Measurements from ENCODE around the gene STPG4. TPM values are rescaled to one million over a fixed set of nuclear protein-coding genes. Genes with fewer than 3 reads are reported as not detected.

STPG4 gene
- total RNA-seq, 1 experiment from 2014 or later: 10.6 TPM

DNA sequence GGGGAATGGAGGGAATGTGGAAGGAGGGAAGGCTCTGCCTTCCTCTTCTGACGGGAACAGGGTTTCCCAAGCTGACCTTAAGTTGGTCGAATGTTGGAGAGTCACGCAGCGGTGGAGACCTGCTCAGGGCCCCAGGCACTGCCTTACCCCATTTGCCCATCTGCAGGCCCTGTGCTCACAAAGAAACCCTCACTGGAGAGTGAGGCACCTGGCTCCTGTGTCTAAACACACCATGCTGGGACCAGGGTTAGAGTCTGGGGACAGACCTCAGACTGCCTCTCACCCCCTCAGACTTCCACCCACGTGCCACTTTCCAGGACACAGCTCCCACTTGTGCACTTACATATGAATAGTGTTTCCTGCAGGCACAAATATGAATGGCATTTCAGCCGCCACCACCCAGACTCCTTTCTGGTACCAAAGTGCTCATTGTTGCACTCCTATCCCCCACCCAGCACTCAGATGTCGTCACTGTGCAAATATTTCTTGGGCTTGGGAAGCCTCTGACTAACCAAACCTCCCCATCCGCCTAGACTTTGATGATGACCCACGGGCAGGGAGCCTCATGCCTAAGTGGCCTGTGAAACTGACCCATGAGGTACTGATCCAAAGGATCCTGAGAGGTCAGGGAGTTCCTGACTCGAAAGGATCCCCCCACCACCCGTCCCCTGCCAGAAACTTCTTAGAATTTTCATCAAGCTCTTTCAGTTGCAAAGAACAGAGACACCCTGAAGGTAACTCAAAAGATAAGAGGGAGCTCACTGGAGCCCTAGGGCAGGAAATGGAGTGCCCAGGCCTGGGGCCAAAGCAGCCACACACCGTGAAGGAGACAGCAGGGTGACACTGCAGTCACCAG is 78.3 kb downstream of the STPG4 start:
- H3K4me2 ChIP-seq (ENCODE audit: low read length): peak overlapping the region; percentile 75
- H3K9me2 ChIP-seq (ENCODE audit: insufficient read depth): no peaks in the 10 kb centered on the region
- BruUV-seq (replicated peaks): TSS peak; percentile 48
- intact Hi-C loops (cut with micrococcal nuclease): loop anchor here (1.0 kb wide), 1 partner anchor 34 kb away; no protein-coding TSS in a partner anchor
- peak; percentile 81 for ATAC-seq
- peak overlapping the region; percentile 95 for H3K27ac ChIP-seq (ENCODE audit: low read depth, low read length)
- H2AFZ ChIP-seq (ENCODE audit: low read depth, low read length, poor library complexity, severe bottlenecking): no peak overlapping the region
- H3K36me3 ChIP-seq (ENCODE audit: control insufficient read depth in 1 of 2, insufficient read depth in 2 of 2, low read length in 2 of 2): 0 out of 4 replicates have a peak, but pooled peaks cover 0 to 3% of the 10 kb centered on the region in 2 experiments
- peak; percentile 94 for DNase-seq (ENCODE audit: low read depth, low spot score)
- H3K27me3 ChIP-seq (ENCODE audit: insufficient read depth, low read length): no peaks in the 10 kb centered on the region
- ChIA-PET CTCF (interaction anchor here (1.3 to 2.0 kb wide), 2 partner anchors 11 to 246 kb away, joined by 5 to 6 read pairs; no protein-coding TSS in a partner anchor), POLR2A (interaction anchor here (0.8 to 2.0 kb wide), 4 partner anchors 11 to 246 kb away, joined by 3 to 7 read pairs (median 4); no protein-coding TSS in a partner anchor), RAD21 (ENCODE audit: low non-redundant PET in 1 of 2, low total read pairs in 2 of 2, uncharacterized antibody in 2 of 2, unreplicated experiment in 2 of 2) (interaction anchor here in 1 of 2 experiments (1.0 kb wide), 1 partner anchor 11 kb away, joined by 4 read pairs; no protein-coding TSS in a partner anchor)
- H3K9me3 ChIP-seq (ENCODE audit: control insufficient read depth in 1 of 2, insufficient read depth in 1 of 2, low read depth in 1 of 2, low read length in 2 of 2): no peaks in the 10 kb centered on the region
- no peak for TF ChIP-seq SP1 (IDR thresholded peaks at IDR 0.05; ENCODE audit: low read depth)
- peak; percentile 39 for TF ChIP-seq YY1 (IDR thresholded peaks at IDR 0.05; ENCODE audit: extremely low read depth, insufficient replicate concordance, low read depth, low read length)
- TF ChIP-seq, protein P1, sequence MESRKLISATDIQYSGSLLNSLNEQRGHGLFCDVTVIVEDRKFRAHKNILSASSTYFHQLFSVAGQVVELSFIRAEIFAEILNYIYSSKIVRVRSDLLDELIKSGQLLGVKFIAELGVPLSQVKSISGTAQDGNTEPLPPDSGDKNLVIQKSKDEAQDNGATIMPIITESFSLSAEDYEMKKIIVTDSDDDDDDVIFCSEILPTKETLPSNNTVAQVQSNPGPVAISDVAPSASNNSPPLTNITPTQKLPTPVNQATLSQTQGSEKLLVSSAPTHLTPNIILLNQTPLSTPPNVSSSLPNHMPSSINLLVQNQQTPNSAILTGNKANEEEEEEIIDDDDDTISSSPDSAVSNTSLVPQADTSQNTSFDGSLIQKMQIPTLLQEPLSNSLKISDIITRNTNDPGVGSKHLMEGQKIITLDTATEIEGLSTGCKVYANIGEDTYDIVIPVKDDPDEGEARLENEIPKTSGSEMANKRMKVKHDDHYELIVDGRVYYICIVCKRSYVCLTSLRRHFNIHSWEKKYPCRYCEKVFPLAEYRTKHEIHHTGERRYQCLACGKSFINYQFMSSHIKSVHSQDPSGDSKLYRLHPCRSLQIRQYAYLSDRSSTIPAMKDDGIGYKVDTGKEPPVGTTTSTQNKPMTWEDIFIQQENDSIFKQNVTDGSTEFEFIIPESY (IDR thresholded peaks at IDR 0.05; ENCODE audit: extremely low read depth, insufficient replicate concordance, low read length): peak; percentile 32
- TF ChIP-seq TCF7L2 (IDR thresholded peaks at IDR 0.05; ENCODE audit: borderline replicate concordance, extremely low read depth, insufficient read depth, insufficient read length): peak; percentile 79
- H4K20me1 ChIP-seq (ENCODE audit: insufficient read depth): no peaks in the 10 kb centered on the region
- peak overlapping the region; percentile 66 for H3K9ac ChIP-seq (ENCODE audit: low read length)
- H3K4me1 ChIP-seq (ENCODE audit: control insufficient read depth in 1 of 2, insufficient read depth in 2 of 2, low read length in 2 of 2): peaks cover 70 to 99% of the 10 kb centered on the region in 2 experiments
- H3K4me3 ChIP-seq (replicated peaks in 1 of 2; ENCODE audit: low read depth in 1 of 2, low read length in 2 of 2): peak overlapping the region; percentile 12 to 44; a peak in 3 of 4 replicates
- H3K79me2 ChIP-seq (ENCODE audit: insufficient read depth, low read length): peaks cover 91% of the 10 kb centered on the region
